Neural cell (in vitro differentiated cells): Measurements from ENCODE around the gene CHRNA7.

ENCODE experiments used
- EZH2 ChIP-seq: fragments of 200-600, 300-800 bp; shearing (Covaris generic), sonication (generic); IDR thresholded peaks from 2 replicates; pipeline ENCODE4 v1.6.1; 2014; ENCODE audit warnings: antibody characterized with exemption, low read length, borderline replicate concordance, mild to moderate bottlenecking; ENCODE audit not compliant: insufficient read depth, poor library complexity, severe bottlenecking
- SMC3 ChIP-seq: fragments of 450-650 bp; conservative IDR thresholded peaks from 2 replicates; pipeline ENCODE4 v1.6.1; 2014; ENCODE audit warnings: antibody characterized with exemption, mild to moderate bottlenecking, moderate library complexity; ENCODE audit not compliant: poor library complexity

DNA sequence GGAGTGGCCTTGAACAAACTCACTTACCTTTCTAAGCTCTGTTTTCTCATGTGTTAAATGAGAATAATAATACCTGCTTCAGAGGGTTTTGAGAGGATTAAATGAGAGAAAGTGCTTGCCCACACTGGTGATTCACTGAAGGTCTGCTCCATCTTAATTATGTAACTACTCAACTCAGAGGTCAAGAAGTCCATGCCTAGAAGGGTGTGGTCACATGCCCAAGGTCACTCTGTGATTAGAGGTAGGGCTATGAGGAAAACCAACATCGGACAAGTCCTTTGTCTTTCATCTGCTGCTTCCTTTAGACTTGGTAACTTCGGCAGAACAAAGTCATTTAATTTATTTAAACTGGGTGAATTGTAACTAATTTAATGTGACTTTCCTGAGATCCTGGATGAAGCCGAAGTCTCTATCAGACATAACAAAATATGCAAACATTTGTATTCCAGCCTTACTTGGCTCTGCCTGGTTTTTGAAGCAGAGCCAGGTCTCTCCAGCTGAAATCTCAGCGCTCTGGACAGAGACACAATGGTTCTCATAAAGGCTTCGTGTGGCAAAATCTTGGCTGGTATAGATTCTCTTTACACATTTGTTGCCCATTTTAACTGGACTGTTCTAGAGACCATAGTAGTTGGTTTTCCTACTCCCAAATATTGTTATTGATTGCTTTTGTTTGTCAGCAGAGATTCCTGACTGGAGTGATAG, 3.0 kb downstream of the CHRNA7 start:
- TF ChIP-seq SMC3, result no peak
- no peak for TF ChIP-seq EZH2
